A549 (cell line): ENCODE data around the gene SH3RF2.

Experiments
- CHD4 ChIP-seq: fragments of 200-600 bp; sonication (generic); IDR thresholded peaks from 2 replicates; pipeline ENCODE4 v1.6.1; 2016; ENCODE audit warnings: antibody characterized with exemption, mild to moderate bottlenecking, borderline replicate concordance
- JUN ChIP-seq, 2 experiments: fragments of >200 bp; sonication (Bioruptor Twin); formaldehyde crosslinking; IDR thresholded peaks; 2 replicates in 1 of 2; 3 replicates in 1 of 2; pipeline ENCODE4 v1.6.1; 2016 to 2017
- MYC ChIP-seq: IDR thresholded peaks from 2 replicates; pipeline ENCODE4 v1.6.1; 2012; ENCODE audit warnings: mild to moderate bottlenecking, inconsistent platforms, low read length, improper control_type of control experiment, borderline replicate concordance
- POLR2A ChIP-seq: IDR thresholded peaks from 2 replicates; pipeline ENCODE4 v1.6.1; 2012; ENCODE audit warnings: mild to moderate bottlenecking, low read length
- RCOR1 ChIP-seq: fragments of 150-350 bp; IDR thresholded peaks from 2 replicates; pipeline ENCODE4 v1.6.1; 2014; ENCODE audit warnings: antibody characterized with exemption, low read length, low read depth
- SMC3 ChIP-seq: fragments of >200 bp; sonication (Bioruptor Twin); formaldehyde crosslinking; IDR thresholded peaks from 3 replicates; pipeline ENCODE4 v1.6.1; 2018; ENCODE audit warnings: inconsistent platforms
- TF ChIP-seq, protein P1 (sequence below): fragments of >200 bp; sonication (Bioruptor Twin); formaldehyde crosslinking; IDR thresholded peaks from 3 replicates; pipeline ENCODE4 v1.5.1; 2016
- TF ChIP-seq, protein P2 (sequence below): IDR thresholded peaks from 2 replicates; pipeline ENCODE4 v1.6.1; 2012
- TF ChIP-seq, protein P3 (sequence below): fragments of 200-600 bp; sonication (generic); IDR thresholded peaks from 2 replicates; pipeline ENCODE4 v1.6.1; 2016; ENCODE audit warnings: antibody characterized with exemption, mild to moderate bottlenecking, moderate library complexity
- TF ChIP-seq, protein P4 (sequence below): IDR thresholded peaks from 2 replicates; pipeline ENCODE4 v1.6.1; 2012

DNA sequence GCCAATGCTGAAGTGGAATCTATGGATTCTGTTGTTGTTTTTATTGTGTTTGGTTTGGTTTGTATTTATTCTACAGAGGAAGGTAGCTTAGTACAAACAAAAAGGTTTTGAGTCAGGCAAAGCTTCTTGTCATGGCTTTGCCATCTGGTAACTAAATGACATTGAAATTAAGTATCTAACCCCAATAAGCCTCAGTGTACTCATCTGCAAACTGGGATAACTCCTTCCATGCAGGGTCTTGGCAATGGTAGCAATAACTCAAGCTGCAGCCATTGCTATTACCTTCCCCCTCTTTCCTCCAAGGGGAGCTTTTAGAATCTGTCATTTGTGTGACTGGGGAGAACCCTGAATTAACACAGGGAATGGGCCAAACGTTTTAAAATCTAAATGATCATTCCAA is 89.3 kb downstream of the SH3RF2 start:
- TF ChIP-seq, protein P1, sequence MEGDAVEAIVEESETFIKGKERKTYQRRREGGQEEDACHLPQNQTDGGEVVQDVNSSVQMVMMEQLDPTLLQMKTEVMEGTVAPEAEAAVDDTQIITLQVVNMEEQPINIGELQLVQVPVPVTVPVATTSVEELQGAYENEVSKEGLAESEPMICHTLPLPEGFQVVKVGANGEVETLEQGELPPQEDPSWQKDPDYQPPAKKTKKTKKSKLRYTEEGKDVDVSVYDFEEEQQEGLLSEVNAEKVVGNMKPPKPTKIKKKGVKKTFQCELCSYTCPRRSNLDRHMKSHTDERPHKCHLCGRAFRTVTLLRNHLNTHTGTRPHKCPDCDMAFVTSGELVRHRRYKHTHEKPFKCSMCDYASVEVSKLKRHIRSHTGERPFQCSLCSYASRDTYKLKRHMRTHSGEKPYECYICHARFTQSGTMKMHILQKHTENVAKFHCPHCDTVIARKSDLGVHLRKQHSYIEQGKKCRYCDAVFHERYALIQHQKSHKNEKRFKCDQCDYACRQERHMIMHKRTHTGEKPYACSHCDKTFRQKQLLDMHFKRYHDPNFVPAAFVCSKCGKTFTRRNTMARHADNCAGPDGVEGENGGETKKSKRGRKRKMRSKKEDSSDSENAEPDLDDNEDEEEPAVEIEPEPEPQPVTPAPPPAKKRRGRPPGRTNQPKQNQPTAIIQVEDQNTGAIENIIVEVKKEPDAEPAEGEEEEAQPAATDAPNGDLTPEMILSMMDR: no peak
- TF ChIP-seq JUN (IDR thresholded peaks at IDR 0.05): no peak
- TF ChIP-seq, protein P2, sequence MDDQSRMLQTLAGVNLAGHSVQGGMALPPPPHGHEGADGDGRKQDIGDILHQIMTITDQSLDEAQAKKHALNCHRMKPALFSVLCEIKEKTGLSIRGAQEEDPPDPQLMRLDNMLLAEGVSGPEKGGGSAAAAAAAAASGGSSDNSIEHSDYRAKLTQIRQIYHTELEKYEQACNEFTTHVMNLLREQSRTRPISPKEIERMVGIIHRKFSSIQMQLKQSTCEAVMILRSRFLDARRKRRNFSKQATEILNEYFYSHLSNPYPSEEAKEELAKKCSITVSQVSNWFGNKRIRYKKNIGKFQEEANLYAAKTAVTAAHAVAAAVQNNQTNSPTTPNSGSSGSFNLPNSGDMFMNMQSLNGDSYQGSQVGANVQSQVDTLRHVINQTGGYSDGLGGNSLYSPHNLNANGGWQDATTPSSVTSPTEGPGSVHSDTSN: no peak
- TF ChIP-seq, protein P3, sequence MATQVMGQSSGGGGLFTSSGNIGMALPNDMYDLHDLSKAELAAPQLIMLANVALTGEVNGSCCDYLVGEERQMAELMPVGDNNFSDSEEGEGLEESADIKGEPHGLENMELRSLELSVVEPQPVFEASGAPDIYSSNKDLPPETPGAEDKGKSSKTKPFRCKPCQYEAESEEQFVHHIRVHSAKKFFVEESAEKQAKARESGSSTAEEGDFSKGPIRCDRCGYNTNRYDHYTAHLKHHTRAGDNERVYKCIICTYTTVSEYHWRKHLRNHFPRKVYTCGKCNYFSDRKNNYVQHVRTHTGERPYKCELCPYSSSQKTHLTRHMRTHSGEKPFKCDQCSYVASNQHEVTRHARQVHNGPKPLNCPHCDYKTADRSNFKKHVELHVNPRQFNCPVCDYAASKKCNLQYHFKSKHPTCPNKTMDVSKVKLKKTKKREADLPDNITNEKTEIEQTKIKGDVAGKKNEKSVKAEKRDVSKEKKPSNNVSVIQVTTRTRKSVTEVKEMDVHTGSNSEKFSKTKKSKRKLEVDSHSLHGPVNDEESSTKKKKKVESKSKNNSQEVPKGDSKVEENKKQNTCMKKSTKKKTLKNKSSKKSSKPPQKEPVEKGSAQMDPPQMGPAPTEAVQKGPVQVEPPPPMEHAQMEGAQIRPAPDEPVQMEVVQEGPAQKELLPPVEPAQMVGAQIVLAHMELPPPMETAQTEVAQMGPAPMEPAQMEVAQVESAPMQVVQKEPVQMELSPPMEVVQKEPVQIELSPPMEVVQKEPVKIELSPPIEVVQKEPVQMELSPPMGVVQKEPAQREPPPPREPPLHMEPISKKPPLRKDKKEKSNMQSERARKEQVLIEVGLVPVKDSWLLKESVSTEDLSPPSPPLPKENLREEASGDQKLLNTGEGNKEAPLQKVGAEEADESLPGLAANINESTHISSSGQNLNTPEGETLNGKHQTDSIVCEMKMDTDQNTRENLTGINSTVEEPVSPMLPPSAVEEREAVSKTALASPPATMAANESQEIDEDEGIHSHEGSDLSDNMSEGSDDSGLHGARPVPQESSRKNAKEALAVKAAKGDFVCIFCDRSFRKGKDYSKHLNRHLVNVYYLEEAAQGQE: no peak
- TF ChIP-seq, protein P4, sequence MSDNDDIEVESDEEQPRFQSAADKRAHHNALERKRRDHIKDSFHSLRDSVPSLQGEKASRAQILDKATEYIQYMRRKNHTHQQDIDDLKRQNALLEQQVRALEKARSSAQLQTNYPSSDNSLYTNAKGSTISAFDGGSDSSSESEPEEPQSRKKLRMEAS: no peak
- no peak for TF ChIP-seq RCOR1
- no peak for TF ChIP-seq POLR2A
- TF ChIP-seq MYC: no peak
- TF ChIP-seq SMC3: no peak
- no peak for TF ChIP-seq CHD4
